B cell (primary cell): ENCODE measurements around the gene JAKMIP2. TPM values are rescaled to one million over a fixed set of nuclear protein-coding genes. Genes with fewer than 3 reads are reported as not detected.

Experiments
- ATAC-seq: fragments of 200-7000 bp; cut with Tn5 transposase; one replicate; pipeline ENCODE4 v1.10.0; 2021; ENCODE audit warnings: low read depth, mild to moderate bottlenecking, moderate number of reproducible peaks, moderate library complexity
- CTCF ChIA-PET: fragments of 350-600 bp; sonication (Branson Sonifier 250); formaldehyde crosslinking; loops from one replicate; lab custom pipeline; 2021; ENCODE audit warnings: antibody characterized with exemption, inconsistent platforms; lab: Charles Lee
- POLR2A ChIA-PET: fragments of 350-600 bp; sonication (Branson Sonifier 250); formaldehyde crosslinking; loops from one replicate; lab custom pipeline; 2021; ENCODE audit warnings: antibody characterized with exemption; lab: Charles Lee
- DNase-seq: peaks from one replicate; pipeline ENCODE4 v3.0.0; 2013
- H2AFZ ChIP-seq: 2 replicates; pipeline ENCODE4 v1.6.1; 2012; ENCODE audit warnings: mild to moderate bottlenecking, low read depth, low read length; ENCODE audit not compliant: insufficient read depth, poor library complexity, severe bottlenecking
- H3K27ac ChIP-seq, 2 donors: 1 replicate in 1 of 2; 2 replicates in 1 of 2; pipeline ENCODE4 v1.5.1; 2012 to 2013; ENCODE audit warnings: low read length in 2 of 2, mild to moderate bottlenecking in 2 of 2, moderate library complexity in 1 of 2
- H3K27me3 ChIP-seq, 4 experiments: fragments of 200-600 bp in 1 of 4; sonication (generic) in 1 of 4; replicated peaks in 1 of 4; 1 replicate in 2 of 4; 2 replicates in 2 of 4; pipeline versions ENCODE4 v1.6.1 to v1.7.0; 2013 to 2016; ENCODE audit warnings: low read length in 3 of 4, mild to moderate bottlenecking in 2 of 4, mixed read lengths in 1 of 4, moderate library complexity in 1 of 4; ENCODE audit not compliant: insufficient read depth in 4 of 4, control insufficient read depth in 3 of 4; ENCODE audit errors: control extremely low read depth in 1 of 4
- H3K36me3 ChIP-seq, 2 experiments: replicated peaks in 1 of 2; 1 replicate in 1 of 2; 2 replicates in 1 of 2; pipeline versions ENCODE4 v1.6.1 to v1.7.1; 2013; ENCODE audit warnings: low read length in 1 of 2; ENCODE audit not compliant: insufficient read depth in 2 of 2, control insufficient read depth in 1 of 2; ENCODE audit errors: control extremely low read depth in 1 of 2, extremely low read depth in 1 of 2
- H3K4me1 ChIP-seq, 2 donors: fragments of 200-600 bp in 1 of 2; sonication (generic) in 1 of 2; 1 replicate in 1 of 2; 2 replicates in 1 of 2; pipeline versions ENCODE4 v1.5.1 to v1.6.1; 2013 to 2017; ENCODE audit warnings: low read length in 2 of 2; ENCODE audit not compliant: control insufficient read depth in 2 of 2, insufficient read depth in 2 of 2
- H3K4me2 ChIP-seq: replicated peaks from 2 replicates; pipeline ENCODE3; 2012; ENCODE audit warnings: mild to moderate bottlenecking, low read depth, low read length; ENCODE audit not compliant: poor library complexity, severe bottlenecking
- H3K4me3 ChIP-seq, 5 experiments: fragments of 200-600 bp in 1 of 5; sonication (generic) in 1 of 5; 1 replicate in 3 of 5; 2 replicates in 2 of 5; pipeline versions ENCODE4 v1.5.1 to v1.7.0; 2011 to 2016; ENCODE audit warnings: low read length in 4 of 5, mild to moderate bottlenecking in 4 of 5, low read depth in 2 of 5, control low read depth in 1 of 5, moderate library complexity in 1 of 5; ENCODE audit not compliant: insufficient read depth in 1 of 5; ENCODE audit errors: control extremely low read depth in 1 of 5, extremely low read depth in 1 of 5
- H3K79me2 ChIP-seq: fragments of 200-600 bp; sonication (generic); one replicate; pipeline ENCODE4 v1.6.0; 2016; ENCODE audit warnings: low read length; ENCODE audit not compliant: control insufficient read depth, insufficient read depth
- H3K9ac ChIP-seq: fragments of 200-600 bp; sonication (generic); 2 replicates; pipeline ENCODE4 v1.6.1; 2017; ENCODE audit warnings: mild to moderate bottlenecking, low read length, moderate library complexity
- H3K9me3 ChIP-seq, 3 donors: one replicate each; pipeline versions ENCODE4 v1.6.1 to v1.7.1; 2013; ENCODE audit warnings: low read length in 2 of 3; ENCODE audit not compliant: control insufficient read depth in 2 of 3, insufficient read depth in 1 of 3; ENCODE audit errors: control extremely low read depth in 1 of 3
- H4K20me1 ChIP-seq: 2 replicates; pipeline ENCODE4 v1.6.0; 2012; ENCODE audit warnings: mild to moderate bottlenecking, low read length; ENCODE audit not compliant: insufficient read depth, control insufficient read depth, poor library complexity, severe bottlenecking
- H3K27ac Mint-ChIP-seq: one replicate; pipeline ENCODE4 v1.8.0; 2021; ENCODE audit warnings: mixed read lengths
- H3K27me3 Mint-ChIP-seq: one replicate; pipeline ENCODE4 v1.8.0; 2021; ENCODE audit warnings: mixed read lengths
- H3K4me1 Mint-ChIP-seq: one replicate; pipeline ENCODE4 v1.8.0; 2021; ENCODE audit warnings: mixed read lengths
- H3K4me3 Mint-ChIP-seq: one replicate; pipeline ENCODE4 v1.8.0; 2021; ENCODE audit warnings: mixed read lengths
- H3K9me3 Mint-ChIP-seq: one replicate; pipeline ENCODE4 v1.8.0; 2022; ENCODE audit warnings: mixed read lengths; ENCODE audit not compliant: insufficient read depth
- CTCF ChIP-seq: fragments of 200-600 bp; IDR thresholded peaks from one replicate; pipeline ENCODE4 v1.8.0; 2022; ENCODE audit warnings: antibody characterized with exemption, mild to moderate bottlenecking
- EZH2 ChIP-seq: IDR thresholded peaks from 2 replicates; pipeline ENCODE4 v1.6.1; 2012; ENCODE audit warnings: borderline replicate concordance, low read depth, mild to moderate bottlenecking, moderate library complexity, low read length; ENCODE audit not compliant: insufficient read depth, poor library complexity, severe bottlenecking
- WGBS: methylation state at CpG from one replicate; pipeline ENCODE4 v1.1.5; 2013; ENCODE audit warnings: missing lambda C conversion rate; ENCODE audit not compliant: insufficient coverage; 5-methylcytosine and 5-hydroxymethylcytosine counted together
- intact Hi-C: fragments of 100-400 bp; cut with micrococcal nuclease; formaldehyde crosslinking; loops from one replicate; pipeline ENCODE4 v1.10.0; 2022
- polyA plus RNA-seq: library from polyadenylated mRNA; depleted of rRNA; stranded (reverse); fragments of >200 nt; gene quantifications from 2 replicates; pipeline ENCODE4 v1.2.3, GENCODE V29; 2012
- total RNA-seq, 2 donors: library from RNA; stranded (reverse); fragments of 120-200 nt in 1 of 2; gene quantifications; 1 replicate in 1 of 2; 2 replicates in 1 of 2; pipeline versions ENCODE4 v1.2.3 to v1.2.4, GENCODE V29; 2013 to 2022

Gene JAKMIP2
- total and polyA plus RNA-seq, 2 donors (not counting 1 experiment from before 2014, with no cell fraction given): 0.24 to 4.1 TPM

- CTCF ChIA-PET: no interaction called here
- DNase-seq (no peak), ATAC-seq (no peak)
- Histone ChIP-seq H3K27ac (no peak overlapping the region), H3K27me3 (no peaks in the 10 kb centered on the region), H3K9me3 (no peaks in the 10 kb centered on the region), H3K4me1 (no peaks in the 10 kb centered on the region), H4K20me1 (no peaks in the 10 kb centered on the region), H3K4me3 (no peak overlapping the region), H3K9ac (no peak overlapping the region), H3K79me2 (no peaks in the 10 kb centered on the region), H2AFZ (no peak overlapping the region), H3K36me3 (no peaks in the 10 kb centered on the region), H3K4me2 (no peak overlapping the region)
- Mint-ChIP-seq H3K27me3 (no peaks in the 10 kb centered on the region), H3K9me3 (no peaks in the 10 kb centered on the region), H3K4me3 (no peak overlapping the region), H3K4me1 (no peaks in the 10 kb centered on the region), H3K27ac (no peak overlapping the region)
- POLR2A ChIA-PET: no interaction called here
- no CpG with 5 or more reads among the region's 1 CpG for WGBS
- intact Hi-C loops: no loop called here
- no peak for TF ChIP-seq CTCF
- TF ChIP-seq EZH2: no peak
These were observed 115.2 kb downstream of the JAKMIP2 start for GRCh38 chr5:147667363-147667762.

GRCh38 chr5:147666419-147666818, 116.1 kb downstream of the JAKMIP2 start:
- TF ChIP-seq EZH2 (no peak), CTCF (no peak)
- Histone ChIP-seq H3K4me2 (no peak overlapping the region), H3K4me3 (no peak overlapping the region), H3K9ac (no peak overlapping the region), H2AFZ (no peak overlapping the region), H3K27me3 (no peaks in the 10 kb centered on the region), H3K9me3 (no peaks in the 10 kb centered on the region), H4K20me1 (no peaks in the 10 kb centered on the region), H3K27ac (no peak overlapping the region), H3K4me1 (no peaks in the 10 kb centered on the region), H3K79me2 (no peaks in the 10 kb centered on the region), H3K36me3 (no peaks in the 10 kb centered on the region)
- Mint-ChIP-seq H3K9me3 (no peaks in the 10 kb centered on the region), H3K27me3 (no peaks in the 10 kb centered on the region), H3K27ac (no peak overlapping the region), H3K4me3 (no peak overlapping the region), H3K4me1 (no peaks in the 10 kb centered on the region)
- ChIA-PET POLR2A (no interaction called here), CTCF (interaction anchor here (0.8 kb wide), 1 partner anchor 156 kb away, joined by 3 read pairs; no protein-coding TSS in a partner anchor)
- intact Hi-C loops: no loop called here
- DNase-seq (no peak), ATAC-seq (no peak)
- no CpG with 5 or more reads among the region's 6 CpGs for WGBS
